BJ (cell line): ENCODE results near the gene DDR2. TPM values are rescaled to one million over a fixed set of nuclear protein-coding genes. Genes with fewer than 3 reads are reported as not detected.

ENCODE experiments used
- CTCF ChIA-PET: fragments of 350-600 bp; formaldehyde crosslinking; extraction: SDS; loops from one replicate; lab custom pipeline; 2021; ENCODE audit warnings: antibody characterized with exemption, inconsistent platforms; lab: Yijun Ruan, JAX
- POLR2A ChIA-PET: fragments of 300-600 bp; sonication (Branson Sonifier 250); formaldehyde crosslinking; extraction: SDS; loops from one replicate; lab custom pipeline; 2021; ENCODE audit warnings: antibody characterized with exemption; lab: Charles Lee
- DNase-seq: peaks from one replicate; pipeline ENCODE4 v3.0.0-alpha.2; 2011; ENCODE audit warnings: low read depth
- H3K27me3 ChIP-seq: 2 replicates; pipeline ENCODE4 v1.6.0; 2011; ENCODE audit warnings: low read length; ENCODE audit not compliant: control insufficient read depth, insufficient read depth
- H3K36me3 ChIP-seq: 2 replicates; pipeline ENCODE4 v1.5.1; 2011; ENCODE audit warnings: low read length; ENCODE audit not compliant: control insufficient read depth, insufficient read depth
- H3K4me3 ChIP-seq: 2 replicates; pipeline ENCODE4 v1.5.1; 2011; ENCODE audit warnings: low read depth, mild to moderate bottlenecking, control low read depth, low read length
- polyA plus RNA-seq: library from polyadenylated mRNA; depleted of rRNA; stranded (reverse); fragments of >200 nt; gene quantifications from 2 replicates; pipeline ENCODE4 v1.2.3, GENCODE V29; 2011
- TF ChIP-seq, protein P1 (sequence below): IDR thresholded peaks from 2 replicates; pipeline ENCODE4 v1.5.1; 2011; ENCODE audit warnings: low read depth, mild to moderate bottlenecking, control low read depth, inconsistent platforms, low read length, moderate library complexity; ENCODE audit not compliant: insufficient read depth

Gene DDR2
- polyA plus RNA-seq, 1 experiment, result 282 TPM

DNA sequence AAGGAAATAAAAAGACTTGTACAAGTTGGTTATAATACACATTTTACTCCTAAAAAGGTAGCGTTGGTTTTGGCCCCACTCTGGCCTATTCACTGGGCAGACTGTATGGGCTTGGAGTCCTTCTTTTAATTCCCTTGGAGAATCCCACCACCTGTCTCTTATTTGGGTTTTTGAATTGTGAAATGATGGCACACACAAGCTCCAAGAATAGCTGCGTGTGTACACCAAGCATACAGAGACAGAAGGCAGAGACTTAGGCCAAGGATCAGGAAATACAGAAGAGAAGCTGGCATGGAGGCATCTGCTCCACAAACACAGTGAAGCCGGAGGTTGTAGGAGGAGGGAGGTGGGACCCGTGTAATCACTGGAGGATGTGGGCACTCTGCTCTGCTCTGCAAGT, 29.1 kb downstream of the DDR2 start:
- CTCF ChIA-PET, result interaction anchor here (0.7 to 0.9 kb wide), 2 partner anchors 10 to 67 kb away, joined by 3 read pairs; no protein-coding TSS in a partner anchor
- POLR2A ChIA-PET, result no interaction called here
- Histone ChIP-seq H3K4me3 (no peak overlapping the region), H3K27me3 (no peaks in the 10 kb centered on the region), H3K36me3 (peaks cover 7% of the 10 kb centered on the region)
- TF ChIP-seq, protein P1, sequence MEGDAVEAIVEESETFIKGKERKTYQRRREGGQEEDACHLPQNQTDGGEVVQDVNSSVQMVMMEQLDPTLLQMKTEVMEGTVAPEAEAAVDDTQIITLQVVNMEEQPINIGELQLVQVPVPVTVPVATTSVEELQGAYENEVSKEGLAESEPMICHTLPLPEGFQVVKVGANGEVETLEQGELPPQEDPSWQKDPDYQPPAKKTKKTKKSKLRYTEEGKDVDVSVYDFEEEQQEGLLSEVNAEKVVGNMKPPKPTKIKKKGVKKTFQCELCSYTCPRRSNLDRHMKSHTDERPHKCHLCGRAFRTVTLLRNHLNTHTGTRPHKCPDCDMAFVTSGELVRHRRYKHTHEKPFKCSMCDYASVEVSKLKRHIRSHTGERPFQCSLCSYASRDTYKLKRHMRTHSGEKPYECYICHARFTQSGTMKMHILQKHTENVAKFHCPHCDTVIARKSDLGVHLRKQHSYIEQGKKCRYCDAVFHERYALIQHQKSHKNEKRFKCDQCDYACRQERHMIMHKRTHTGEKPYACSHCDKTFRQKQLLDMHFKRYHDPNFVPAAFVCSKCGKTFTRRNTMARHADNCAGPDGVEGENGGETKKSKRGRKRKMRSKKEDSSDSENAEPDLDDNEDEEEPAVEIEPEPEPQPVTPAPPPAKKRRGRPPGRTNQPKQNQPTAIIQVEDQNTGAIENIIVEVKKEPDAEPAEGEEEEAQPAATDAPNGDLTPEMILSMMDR, result no peak
- no peak for DNase-seq

GRCh38 chr1:162662013-162662412, 29.7 kb downstream of the DDR2 start:
- ChIA-PET CTCF (interaction anchor here (0.8 to 2.1 kb wide), 3 partner anchors 27 to 48 kb away, joined by 3 to 4 read pairs (median 3); no protein-coding TSS in a partner anchor), POLR2A (no interaction called here)
- DNase-seq, result no peak
- Histone ChIP-seq H3K4me3 (no peak overlapping the region), H3K27me3 (no peaks in the 10 kb centered on the region), H3K36me3 (peaks cover 7% of the 10 kb centered on the region)
- TF ChIP-seq, protein P1, result no peak

- no peak for DNase-seq
- ChIA-PET CTCF (interaction anchor here (0.7 to 2.1 kb wide), 3 partner anchors 21 to 49 kb away, joined by 3 to 4 read pairs (median 3); no protein-coding TSS in a partner anchor), POLR2A (no interaction called here)
- Histone ChIP-seq H3K4me3 (no peak overlapping the region), H3K36me3 (peaks cover 7% of the 10 kb centered on the region), H3K27me3 (no peaks in the 10 kb centered on the region)
- TF ChIP-seq, protein P1, result no peak
Observed at GRCh38 chr1:162663086-162663485, 30.8 kb downstream of the DDR2 start.

DNA sequence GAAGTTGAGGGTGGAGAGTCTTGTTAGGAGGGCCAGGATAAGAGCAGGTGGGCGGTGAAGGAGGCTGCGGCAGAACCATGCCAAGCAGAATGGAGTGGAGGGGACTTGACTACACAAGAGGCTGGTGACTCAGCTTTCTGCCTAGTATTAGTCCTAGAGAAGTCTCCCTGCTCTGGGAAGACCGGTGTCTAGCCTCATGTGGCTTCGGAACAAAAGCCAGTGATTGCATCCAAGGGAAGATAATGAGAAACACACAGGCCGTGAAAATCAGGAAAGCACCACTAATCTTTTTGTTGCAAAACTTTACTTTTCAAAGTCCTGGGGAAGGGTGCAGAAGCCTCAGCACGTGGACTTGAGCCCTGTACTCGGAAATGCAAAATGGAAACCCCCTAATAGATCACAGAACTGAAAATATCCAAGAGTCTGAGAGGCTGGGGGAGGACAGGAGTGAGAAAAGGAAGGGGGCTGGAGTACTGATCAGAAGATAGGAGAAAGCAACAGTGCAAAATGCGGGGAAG, 31.4 kb downstream of the DDR2 start:
- ChIA-PET CTCF (interaction anchor here (0.7 to 2.1 kb wide), 2 partner anchors 22 to 50 kb away, joined by 3 to 4 read pairs; no protein-coding TSS in a partner anchor), POLR2A (no interaction called here)
- Histone ChIP-seq H3K36me3 (peaks cover 5% of the 10 kb centered on the region; the same call in 1 of the 2 replicates), H3K4me3 (no peak overlapping the region), H3K27me3 (no peaks in the 10 kb centered on the region)
- TF ChIP-seq, protein P1, result no peak
- DNase-seq, result peak; percentile 66

DNA sequence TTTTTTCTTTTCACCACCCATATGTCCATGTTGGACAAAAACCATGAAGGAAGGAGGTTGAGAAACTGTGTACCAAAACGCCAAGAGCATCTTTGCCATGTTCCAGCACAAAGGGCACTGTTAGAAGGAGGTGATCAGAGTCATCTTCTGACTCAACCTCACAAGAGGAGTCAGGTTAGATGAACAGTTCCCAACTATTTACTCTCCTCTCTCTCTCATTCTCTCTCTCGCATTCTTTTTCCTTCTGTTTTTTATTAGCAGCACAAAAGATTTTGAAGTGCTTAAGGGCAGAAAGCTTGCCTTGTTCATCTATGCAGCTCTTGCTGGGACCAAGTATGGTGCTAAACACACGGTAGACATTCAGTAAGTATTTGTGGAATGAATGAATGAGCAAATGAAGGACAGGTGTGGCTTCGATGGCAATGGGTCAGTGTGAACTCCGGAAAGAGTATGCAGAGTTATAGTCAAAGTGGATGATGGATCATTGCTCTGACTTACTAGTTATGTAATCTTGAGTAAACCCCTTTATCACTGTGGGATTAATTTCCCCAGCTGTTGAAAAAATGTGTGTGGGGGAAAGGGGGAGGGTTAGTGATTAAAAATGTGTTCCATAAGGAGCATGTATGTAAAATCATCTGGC, 33.9 kb downstream of the DDR2 start:
- no peaks in the 10 kb centered on the region for H3K27me3 ChIP-seq
- peaks cover 5% of the 10 kb centered on the region; the same call in 1 of the 2 replicates for H3K36me3 ChIP-seq
- DNase-seq, result no peak
- POLR2A ChIA-PET, result no interaction called here
- CTCF ChIA-PET, result interaction anchor here (1.2 kb wide), 1 partner anchor 26 kb away, joined by 3 read pairs; no protein-coding TSS in a partner anchor
- TF ChIP-seq, protein P1, result no peak
- H3K4me3 ChIP-seq, result no peak overlapping the region
